Natural killer cell (primary cell): ENCODE measurements around the gene AIFM2. TPM values are rescaled to one million over a fixed set of nuclear protein-coding genes. Genes with fewer than 3 reads are reported as not detected.
"Not testable (repeated sequence)": the region's sequence is repeated elsewhere in the genome, so short reads cannot be mapped to it uniquely, and the experiment has no call there.

Experiments used
- ATAC-seq, 3 donors: fragments of 150-1000 bp in 2 of 3; fragments of 200-7000 bp in 1 of 3; cut with Tn5 transposase; 1 replicate in 1 of 3; 2 replicates in 2 of 3; pipeline ENCODE4 v1.10.0; 2021; ENCODE audit warnings: mild to moderate bottlenecking in 2 of 3, moderate library complexity in 2 of 3
- DNase-seq, 2 donors: peaks; one replicate each; pipeline versions ENCODE4 v3.0.0 to v3.0.0-alpha.2; 2013 to 2021; ENCODE audit warnings: mixed read lengths in 1 of 2
- H3K27ac ChIP-seq: one replicate; pipeline ENCODE4 v1.5.1; 2013; ENCODE audit warnings: mild to moderate bottlenecking, low read length
- H3K27me3 ChIP-seq: one replicate; pipeline ENCODE4 v1.6.1; 2013; ENCODE audit warnings: low read length; ENCODE audit not compliant: control insufficient read depth, insufficient read depth
- H3K36me3 ChIP-seq: one replicate; pipeline ENCODE4 v1.6.1; 2013; ENCODE audit warnings: low read length; ENCODE audit not compliant: control insufficient read depth, insufficient read depth
- H3K4me1 ChIP-seq: one replicate; pipeline ENCODE4 v1.6.1; 2013; ENCODE audit warnings: low read length; ENCODE audit not compliant: control insufficient read depth, insufficient read depth
- H3K4me3 ChIP-seq: one replicate; pipeline ENCODE4 v1.5.1; 2013; ENCODE audit warnings: low read length
- H3K9me3 ChIP-seq: one replicate; pipeline ENCODE4 v1.6.1; 2013; ENCODE audit warnings: low read length; ENCODE audit not compliant: control insufficient read depth, insufficient read depth
- H3K27ac Mint-ChIP-seq, 2 donors: one replicate each; pipeline ENCODE4 v1.8.0; 2022; ENCODE audit warnings: mild to moderate bottlenecking in 2 of 2, mixed read lengths in 2 of 2, moderate library complexity in 1 of 2
- H3K27me3 Mint-ChIP-seq, 2 donors: one replicate each; pipeline ENCODE4 v1.8.0; 2022; ENCODE audit warnings: low read depth in 2 of 2, mixed read lengths in 2 of 2
- H3K36me3 Mint-ChIP-seq: one replicate; pipeline ENCODE4 v1.8.0; 2022; ENCODE audit warnings: mixed read lengths
- H3K4me1 Mint-ChIP-seq, 2 donors: one replicate each; pipeline ENCODE4 v1.8.0; 2022; ENCODE audit warnings: mixed read lengths in 2 of 2
- H3K4me3 Mint-ChIP-seq: one replicate; pipeline ENCODE4 v1.8.0; 2022; ENCODE audit warnings: mild to moderate bottlenecking, moderate library complexity, mixed read lengths
- H3K9me3 Mint-ChIP-seq, 2 donors: one replicate each; pipeline ENCODE4 v1.8.0; 2022; ENCODE audit warnings: mixed read lengths in 2 of 2
- WGBS: methylation state at CpG from one replicate; pipeline ENCODE4 v1.1.7; 2013; ENCODE audit warnings: missing lambda C conversion rate; ENCODE audit not compliant: insufficient coverage; 5-methylcytosine and 5-hydroxymethylcytosine counted together
- intact Hi-C: fragments of 100-400 bp; cut with micrococcal nuclease; formaldehyde crosslinking; loops from one replicate; pipeline ENCODE4 v1.14.2; 2022
- total RNA-seq, 4 donors: library from RNA; stranded (reverse); fragments of 120-200 nt in 1 of 4; gene quantifications; one replicate each; pipeline versions ENCODE4 v1.2.3 to v1.2.4, GENCODE V29; 2013 to 2022
- TF ChIP-seq, protein P1 (sequence below): fragments of 200-600 bp; IDR thresholded peaks from one replicate; pipeline ENCODE4 v1.8.0; 2022; ENCODE audit warnings: antibody characterized with exemption

Gene AIFM2
- total RNA-seq, 3 donors from 2014 or later (not counting 1 experiment from before 2014, with no cell fraction given): 3.7 to 4.2 (median 3.9) TPM

DNA sequence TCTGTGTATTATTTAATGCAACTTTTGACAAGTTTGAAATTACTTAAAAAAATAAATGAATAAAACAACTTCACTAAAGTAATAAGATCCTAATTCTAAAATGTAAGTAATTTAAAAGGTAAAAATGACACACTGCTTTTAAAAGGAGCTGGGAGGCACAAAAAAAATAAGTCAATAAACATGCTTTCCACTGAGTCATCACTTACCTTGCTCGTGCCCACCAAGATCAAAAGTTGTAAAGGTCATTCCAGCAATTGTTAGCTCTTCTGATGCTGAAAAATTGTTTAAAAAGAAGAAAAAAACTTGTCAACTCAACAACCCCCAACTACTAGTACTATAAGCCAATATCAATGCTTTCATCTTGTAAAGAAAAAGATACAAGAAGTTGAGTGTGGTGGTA lies 28.2 kb upstream of the AIFM2 start:
- WGBS: 86% methylated on average over 1 of the region's 1 CpG
- H3K4me1 ChIP-seq: peaks cover 16% of the 10 kb centered on the region
- H3K9me3 ChIP-seq: no peaks in the 10 kb centered on the region
- TF ChIP-seq, protein P1, sequence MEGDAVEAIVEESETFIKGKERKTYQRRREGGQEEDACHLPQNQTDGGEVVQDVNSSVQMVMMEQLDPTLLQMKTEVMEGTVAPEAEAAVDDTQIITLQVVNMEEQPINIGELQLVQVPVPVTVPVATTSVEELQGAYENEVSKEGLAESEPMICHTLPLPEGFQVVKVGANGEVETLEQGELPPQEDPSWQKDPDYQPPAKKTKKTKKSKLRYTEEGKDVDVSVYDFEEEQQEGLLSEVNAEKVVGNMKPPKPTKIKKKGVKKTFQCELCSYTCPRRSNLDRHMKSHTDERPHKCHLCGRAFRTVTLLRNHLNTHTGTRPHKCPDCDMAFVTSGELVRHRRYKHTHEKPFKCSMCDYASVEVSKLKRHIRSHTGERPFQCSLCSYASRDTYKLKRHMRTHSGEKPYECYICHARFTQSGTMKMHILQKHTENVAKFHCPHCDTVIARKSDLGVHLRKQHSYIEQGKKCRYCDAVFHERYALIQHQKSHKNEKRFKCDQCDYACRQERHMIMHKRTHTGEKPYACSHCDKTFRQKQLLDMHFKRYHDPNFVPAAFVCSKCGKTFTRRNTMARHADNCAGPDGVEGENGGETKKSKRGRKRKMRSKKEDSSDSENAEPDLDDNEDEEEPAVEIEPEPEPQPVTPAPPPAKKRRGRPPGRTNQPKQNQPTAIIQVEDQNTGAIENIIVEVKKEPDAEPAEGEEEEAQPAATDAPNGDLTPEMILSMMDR: no peak
- no peaks in the 10 kb centered on the region for H3K27me3 ChIP-seq
- Mint-ChIP-seq H3K27ac (peak overlapping the region in 1 of 2 donors; percentile 81), H3K9me3 (no peaks in the 10 kb centered on the region), H3K4me1 (peaks cover 53 to 54% of the 10 kb centered on the region in 2 donors), H3K36me3 (peaks cover 10% of the 10 kb centered on the region), H3K27me3 (no peaks in the 10 kb centered on the region), H3K4me3 (no peak overlapping the region)
- no peak overlapping the region for H3K4me3 ChIP-seq
- H3K27ac ChIP-seq: no peak overlapping the region
- ATAC-seq: no peak
- no peak for DNase-seq
- intact Hi-C loops: loop anchor here (10.0 kb wide), 1 partner anchor 454 kb away; no protein-coding TSS in a partner anchor
- H3K36me3 ChIP-seq: peaks cover 66% of the 10 kb centered on the region

DNA sequence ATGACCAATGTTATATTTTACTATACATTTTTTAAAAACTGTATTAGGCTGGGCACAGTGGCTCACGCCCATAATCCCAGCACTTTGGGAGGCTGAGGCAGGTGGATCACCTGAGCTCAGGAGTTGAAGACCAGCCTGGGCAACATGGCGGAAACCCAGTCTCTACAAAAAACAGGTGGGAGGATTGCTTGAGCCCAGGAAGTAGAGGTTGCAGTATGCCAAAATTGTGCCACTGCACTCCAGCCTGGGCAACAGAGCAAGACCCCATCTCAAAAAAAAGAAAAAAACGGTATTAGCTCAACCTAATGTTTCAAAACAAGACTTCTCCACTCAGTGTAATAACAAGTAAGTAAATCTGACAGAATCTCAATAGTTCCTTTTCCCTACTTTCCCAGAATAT lies 26.7 kb upstream of the AIFM2 start:
- WGBS: 48% methylated on average over 2 of the region's 3 CpGs
- intact Hi-C loops, H3K9me3 ChIP-seq, DNase-seq, H3K27me3 Mint-ChIP-seq, H3K9me3 Mint-ChIP-seq, H3K27ac Mint-ChIP-seq, H3K27ac ChIP-seq, H3K4me3 Mint-ChIP-seq, H3K27me3 ChIP-seq, H3K4me3 ChIP-seq, ATAC-seq: not testable (repeated sequence)
- H3K4me1 ChIP-seq: peaks cover 12% of the 10 kb centered on the region
- peaks cover 54 to 59% of the 10 kb centered on the region in 2 donors for H3K4me1 Mint-ChIP-seq
- H3K36me3 Mint-ChIP-seq: peaks cover 25% of the 10 kb centered on the region
- peaks cover 73% of the 10 kb centered on the region for H3K36me3 ChIP-seq

DNA sequence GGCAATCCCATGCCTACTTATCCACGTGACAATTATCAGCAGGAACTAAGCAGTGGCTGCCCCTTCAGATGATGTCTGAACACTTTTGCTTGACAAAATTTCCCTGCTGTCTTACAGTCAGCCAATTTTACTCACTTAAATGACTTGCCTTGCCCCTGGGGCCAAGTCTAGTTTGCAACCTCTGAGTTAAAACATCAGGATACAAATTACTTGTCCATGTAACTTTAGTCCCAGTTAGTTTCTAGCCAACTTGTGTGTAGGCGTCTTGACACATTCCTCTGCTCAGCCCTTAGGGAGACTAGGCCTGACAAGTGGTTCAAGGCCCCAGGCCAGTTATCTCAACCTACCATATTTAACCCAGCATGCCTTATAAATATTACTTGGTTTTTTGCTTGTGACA lies 25.5 kb upstream of the AIFM2 start:
- DNase-seq (no peak), ATAC-seq (no peak)
- Mint-ChIP-seq H3K4me3 (no peak overlapping the region), H3K4me1 (peaks cover 41 to 46% of the 10 kb centered on the region in 2 donors), H3K27ac (no peak overlapping the region), H3K9me3 (no peaks in the 10 kb centered on the region), H3K27me3 (no peaks in the 10 kb centered on the region), H3K36me3 (peaks cover 33% of the 10 kb centered on the region)
- intact Hi-C loops: no loop called here
- H3K9me3 ChIP-seq: no peaks in the 10 kb centered on the region
- no peak overlapping the region for H3K4me3 ChIP-seq
- H3K27me3 ChIP-seq: no peaks in the 10 kb centered on the region
- H3K36me3 ChIP-seq: peaks cover 81% of the 10 kb centered on the region
- 83% methylated on average over 2 of the region's 2 CpGs for WGBS
- H3K27ac ChIP-seq: no peak overlapping the region
- peaks cover 6% of the 10 kb centered on the region for H3K4me1 ChIP-seq
- TF ChIP-seq, protein P1: no peak

DNA sequence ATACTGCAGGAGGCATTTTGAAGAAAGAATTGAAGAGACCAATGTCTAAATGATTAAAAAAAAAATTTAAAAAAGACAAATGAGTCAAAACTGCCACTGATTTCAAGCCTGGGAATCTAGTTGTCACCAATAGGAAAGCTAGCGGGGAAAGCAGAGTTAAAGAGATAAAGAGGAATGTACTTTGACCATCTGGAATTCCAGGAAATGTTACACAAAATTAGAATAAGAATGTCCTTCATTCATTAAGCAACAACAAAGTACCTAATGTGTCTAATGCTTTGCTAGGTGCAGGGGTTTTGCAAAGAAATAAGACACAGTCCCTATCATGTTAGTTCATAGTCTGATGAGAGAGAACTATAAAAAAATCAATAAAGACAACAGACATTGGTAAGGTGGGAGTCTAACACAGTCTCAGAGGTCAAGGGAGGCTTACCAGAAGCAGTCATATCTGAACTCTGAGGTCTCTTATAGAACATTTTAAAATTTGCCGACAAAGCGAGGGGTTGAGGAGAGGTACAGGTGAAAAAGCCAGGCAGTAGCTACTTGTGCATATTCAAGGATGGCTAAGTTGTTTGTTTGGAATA lies 22.7 kb upstream of the AIFM2 start:
- Mint-ChIP-seq H3K27ac (peak overlapping the region; percentile 7 to 12), H3K27me3 (no peaks in the 10 kb centered on the region), H3K4me1 (peaks cover 23 to 26% of the 10 kb centered on the region in 2 donors), H3K9me3 (no peaks in the 10 kb centered on the region), H3K4me3 (no peak overlapping the region), H3K36me3 (peaks cover 41% of the 10 kb centered on the region)
- TF ChIP-seq, protein P1: no peak
- no peak for DNase-seq
- Histone ChIP-seq H3K36me3 (peaks cover 91% of the 10 kb centered on the region), H3K4me1 (no peaks in the 10 kb centered on the region), H3K4me3 (no peak overlapping the region), H3K27ac (no peak overlapping the region), H3K27me3 (no peaks in the 10 kb centered on the region), H3K9me3 (no peaks in the 10 kb centered on the region)
- 64% methylated on average over 3 of the region's 3 CpGs for WGBS
- intact Hi-C loops: no loop called here
- ATAC-seq: no peak
